MM.1S (cell line): ENCODE results near the gene SLC31A1.
A peak's percentile ranks its signal among the peaks of the same experiment; 100 is the strongest.

ENCODE experiments used
- DNase-seq: peaks from one replicate; pipeline ENCODE4 v3.0.0-alpha.2; 2015
- H2AFZ ChIP-seq: fragments of 300-600 bp; sonication (generic); 2 replicates; pipeline ENCODE4 v1.6.0; 2016; ENCODE audit warnings: antibody characterized with exemption, low read length
- H3F3A ChIP-seq: fragments of 300-600 bp; sonication (generic); 2 replicates; pipeline ENCODE4 v1.6.1; 2016; ENCODE audit warnings: mild to moderate bottlenecking, antibody characterized with exemption, low read length, moderate library complexity, mixed read lengths; ENCODE audit not compliant: insufficient read depth
- H3K27ac ChIP-seq: fragments of 300-600 bp; sonication (generic); 2 replicates; pipeline ENCODE4 v1.5.1; 2016; ENCODE audit warnings: mild to moderate bottlenecking, low read length
- H3K27me3 ChIP-seq: fragments of 300-600 bp; sonication (generic); replicated peaks from 2 replicates; pipeline ENCODE4 v1.6.0; 2016; ENCODE audit warnings: low read length; ENCODE audit not compliant: insufficient read depth
- H3K36me3 ChIP-seq: fragments of 300-600 bp; sonication (generic); replicated peaks from 2 replicates; pipeline ENCODE4 v1.6.1; 2016; ENCODE audit warnings: mild to moderate bottlenecking, low read length, mixed read lengths; ENCODE audit not compliant: insufficient read depth
- H3K4me1 ChIP-seq: fragments of 300-600 bp; sonication (generic); 2 replicates; pipeline ENCODE4 v1.6.1; 2016; ENCODE audit warnings: low read length, mixed read lengths
- H3K4me2 ChIP-seq: fragments of 300-600 bp; sonication (generic); 2 replicates; pipeline ENCODE4 v1.6.0; 2016; ENCODE audit warnings: low read depth, low read length
- H3K4me3 ChIP-seq: fragments of 300-600 bp; sonication (generic); 2 replicates; pipeline ENCODE4 v1.5.1; 2016; ENCODE audit warnings: low read length, mixed read lengths
- H3K79me2 ChIP-seq: fragments of 300-600 bp; sonication (generic); 2 replicates; pipeline ENCODE4 v1.6.1; 2016; ENCODE audit warnings: mixed run types, low read length, mixed read lengths
- H3K9ac ChIP-seq: fragments of 300-600 bp; sonication (generic); 2 replicates; pipeline ENCODE4 v1.6.1; 2016; ENCODE audit warnings: low read length, mixed read lengths
- H3K9me2 ChIP-seq: fragments of 300-600 bp; sonication (generic); replicated peaks from 2 replicates; pipeline ENCODE4 v1.6.1; 2016; ENCODE audit warnings: mild to moderate bottlenecking, low read length, mixed read lengths; ENCODE audit not compliant: insufficient read depth
- H3K9me3 ChIP-seq: fragments of 300-600 bp; sonication (generic); replicated peaks from 2 replicates; pipeline ENCODE4 v1.6.1; 2016; ENCODE audit warnings: mild to moderate bottlenecking, low read length, mixed read lengths; ENCODE audit not compliant: insufficient read depth
- H4K20me1 ChIP-seq: fragments of 300-600 bp; sonication (generic); 2 replicates; pipeline ENCODE4 v1.6.1; 2016; ENCODE audit warnings: mild to moderate bottlenecking, low read length, moderate library complexity, mixed read lengths; ENCODE audit not compliant: insufficient read depth
- CTCF ChIP-seq: fragments of 300-600 bp; sonication (generic); IDR thresholded peaks from 2 replicates; pipeline ENCODE4 v1.5.1; 2016; ENCODE audit warnings: antibody characterized with exemption, low read length, mixed read lengths
- EZH2 ChIP-seq: fragments of 300-600 bp; sonication (generic); optimal IDR thresholded peaks from 2 replicates; pipeline ENCODE3; 2017; ENCODE audit warnings: low read depth, mild to moderate bottlenecking, antibody characterized with exemption, low read length, mixed read lengths
- EZH2phosphoT487 ChIP-seq: fragments of 300-600 bp; sonication (generic); IDR thresholded peaks from 2 replicates; pipeline ENCODE4 v1.6.1; 2018; ENCODE audit warnings: antibody characterized with exemption, low read length

Gene SLC31A1

DNA sequence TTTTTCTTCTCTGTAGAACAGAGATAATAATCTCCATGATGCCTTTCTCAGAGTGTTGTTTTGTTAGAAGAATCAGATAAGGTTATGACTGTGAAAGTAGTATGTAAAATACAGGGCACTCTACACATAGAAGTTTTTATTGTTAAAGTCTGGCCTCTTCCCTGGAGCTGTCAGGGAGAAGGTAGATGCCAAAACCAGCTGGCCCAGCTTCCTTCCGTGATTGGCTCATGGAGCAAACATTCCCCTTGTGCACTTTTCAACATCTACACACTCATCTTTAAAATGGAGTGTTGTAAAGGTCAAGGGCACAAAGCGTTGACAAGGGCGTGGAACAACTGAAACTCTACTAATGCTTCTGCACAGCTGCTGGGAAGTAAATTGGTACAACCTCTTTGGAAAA lies 89.2 kb downstream of the SLC31A1 start:
- TF ChIP-seq CTCF (no peak), EZH2 (no peak), EZH2phosphoT487 (no peak)
- Histone ChIP-seq H3K9ac (no peak overlapping the region), H3K4me3 (no peak overlapping the region), H3F3A (0 out of 2 replicates have a peak, but pooled peaks cover 5% of the 10 kb centered on the region), H3K4me2 (no peak overlapping the region), H3K79me2 (no peaks in the 10 kb centered on the region), H3K36me3 (no peaks in the 10 kb centered on the region), H4K20me1 (no peaks in the 10 kb centered on the region), H3K9me3 (no peaks in the 10 kb centered on the region), H3K9me2 (no peaks in the 10 kb centered on the region), H2AFZ (no peak overlapping the region), H3K4me1 (peaks cover 13% of the 10 kb centered on the region), H3K27me3 (no peaks in the 10 kb centered on the region), H3K27ac (no peak overlapping the region)
- DNase-seq, result no peak

DNA sequence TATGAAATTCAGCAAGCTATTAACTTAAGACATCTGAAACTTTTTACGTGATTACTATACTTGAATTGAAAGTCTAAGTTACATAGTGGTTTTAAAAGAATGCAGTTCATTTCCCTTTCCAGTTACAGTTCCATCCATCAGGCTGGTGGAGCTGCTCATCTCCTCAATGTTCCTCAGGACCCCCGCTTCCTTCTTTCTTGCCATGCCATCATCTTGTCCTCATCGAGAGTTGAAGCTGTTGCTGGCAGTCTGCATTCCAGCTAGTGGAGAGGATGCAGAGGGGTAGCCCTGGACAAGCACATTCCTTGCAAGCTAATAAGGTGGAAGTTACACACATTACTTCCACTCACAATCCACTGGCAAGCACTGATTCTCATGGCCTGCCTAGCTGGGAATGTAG lies 90.6 kb downstream of the SLC31A1 start:
- Histone ChIP-seq H4K20me1 (no peaks in the 10 kb centered on the region), H3K4me3 (no peak overlapping the region), H3K36me3 (no peaks in the 10 kb centered on the region), H2AFZ (no peak overlapping the region), H3K4me2 (peak overlapping the region; percentile 27; the same call in 1 of the 2 replicates), H3K9me3 (no peaks in the 10 kb centered on the region), H3K27me3 (no peaks in the 10 kb centered on the region), H3K79me2 (no peaks in the 10 kb centered on the region), H3K9ac (no peak overlapping the region), H3K4me1 (peaks cover 13% of the 10 kb centered on the region), H3K27ac (no peak overlapping the region), H3F3A (0 out of 2 replicates have a peak, but pooled peaks cover 5% of the 10 kb centered on the region), H3K9me2 (no peaks in the 10 kb centered on the region)
- TF ChIP-seq EZH2phosphoT487 (no peak), CTCF (no peak), EZH2 (no peak)
- peak; percentile 15 for DNase-seq

DNA sequence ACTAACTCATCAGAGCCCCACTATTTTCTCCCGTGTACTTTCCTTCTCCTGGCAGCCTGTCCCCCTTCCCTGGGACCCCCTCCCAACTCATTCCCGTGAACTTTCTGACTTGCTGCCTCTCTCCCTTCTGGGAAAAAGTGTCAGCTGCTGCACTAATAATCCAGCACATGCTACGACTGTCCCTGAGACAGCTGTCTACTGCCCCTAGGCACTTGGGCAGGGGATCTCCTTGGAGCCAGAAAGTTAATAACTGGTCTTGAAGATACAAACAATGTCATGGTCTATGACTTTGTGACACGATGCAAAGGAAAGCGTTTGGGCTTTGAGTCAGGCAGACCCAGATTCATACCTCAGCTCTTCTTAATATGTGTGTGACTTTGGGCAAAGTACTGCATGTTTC lies 91.9 kb downstream of the SLC31A1 start:
- Histone ChIP-seq H3K9ac (no peak overlapping the region), H3K27me3 (no peaks in the 10 kb centered on the region), H3K4me3 (no peak overlapping the region), H3K9me3 (no peaks in the 10 kb centered on the region), H3K9me2 (no peaks in the 10 kb centered on the region), H3K4me2 (no peak overlapping the region), H4K20me1 (no peaks in the 10 kb centered on the region), H3F3A (0 out of 2 replicates have a peak, but pooled peaks cover 5% of the 10 kb centered on the region), H3K36me3 (no peaks in the 10 kb centered on the region), H3K79me2 (no peaks in the 10 kb centered on the region), H3K4me1 (peaks cover 13% of the 10 kb centered on the region), H3K27ac (no peak overlapping the region), H2AFZ (no peak overlapping the region)
- no peak for TF ChIP-seq CTCF
- TF ChIP-seq EZH2, result no peak
- TF ChIP-seq EZH2phosphoT487, result no peak
- DNase-seq, result no peak
